GM11168 (cell line): ENCODE results near the gene LRRC4C.

ENCODE experiments used
- in situ Hi-C: fragments of 300-500 bp; cut with MboI; formaldehyde crosslinking; loops from one replicate; pipeline ENCODE4 v1.12.0; 2022; ENCODE audit warnings: low sequenced_read_pairs; ENCODE audit not compliant: unreplicated experiment

Gene LRRC4C

DNA sequence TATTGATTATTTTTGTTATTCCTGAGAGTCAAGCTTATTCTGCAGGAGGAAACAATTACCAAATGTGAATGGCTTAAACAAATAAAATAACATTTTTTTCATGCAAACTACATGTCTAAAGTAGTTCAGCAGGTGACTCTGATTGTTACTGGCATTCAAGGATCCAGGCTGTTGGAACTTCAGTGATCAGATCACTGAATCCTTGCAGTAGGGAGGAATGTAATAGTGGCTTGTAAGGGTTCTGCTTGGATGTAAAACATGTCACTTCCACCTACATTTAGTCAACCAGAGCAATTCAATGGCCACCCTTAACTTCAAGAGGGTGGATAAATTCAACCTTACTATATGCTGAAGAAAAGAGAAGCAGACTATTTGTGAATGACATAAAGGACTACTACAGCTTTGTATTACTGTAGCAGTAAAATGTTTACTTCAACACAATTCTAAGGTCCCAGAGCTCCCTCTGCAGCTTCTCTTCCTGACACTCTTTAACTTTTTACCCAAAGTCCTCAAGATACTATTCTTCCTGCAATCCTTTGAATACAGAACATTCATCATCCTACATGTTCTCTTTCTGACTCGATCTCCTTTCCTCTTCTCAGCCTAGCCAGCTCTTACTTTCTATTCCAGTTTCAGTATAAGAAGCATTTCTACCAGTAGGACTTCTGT, 284.0 kb downstream of the LRRC4C start:
- in situ Hi-C loops, result no loop called here

DNA sequence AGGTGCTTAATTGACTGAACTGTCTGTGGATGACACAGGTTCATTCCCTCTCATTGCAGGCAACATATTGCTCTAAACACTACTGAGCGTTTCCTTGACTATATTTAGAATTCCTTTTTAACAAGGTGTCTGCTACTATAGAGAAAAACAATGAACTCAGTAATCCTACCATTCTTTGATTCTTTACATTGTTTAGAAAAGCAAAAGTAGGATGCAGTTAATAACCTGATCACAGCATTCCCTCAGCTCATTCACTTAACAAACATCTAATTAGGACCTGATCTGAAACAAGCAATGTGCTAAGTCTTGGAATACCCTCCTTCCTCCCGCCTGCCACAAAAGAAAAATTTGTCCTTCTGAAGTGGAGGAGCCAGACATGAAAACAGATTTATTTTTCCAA, 313.1 kb downstream of the LRRC4C start:
- in situ Hi-C loops, result no loop called here

DNA sequence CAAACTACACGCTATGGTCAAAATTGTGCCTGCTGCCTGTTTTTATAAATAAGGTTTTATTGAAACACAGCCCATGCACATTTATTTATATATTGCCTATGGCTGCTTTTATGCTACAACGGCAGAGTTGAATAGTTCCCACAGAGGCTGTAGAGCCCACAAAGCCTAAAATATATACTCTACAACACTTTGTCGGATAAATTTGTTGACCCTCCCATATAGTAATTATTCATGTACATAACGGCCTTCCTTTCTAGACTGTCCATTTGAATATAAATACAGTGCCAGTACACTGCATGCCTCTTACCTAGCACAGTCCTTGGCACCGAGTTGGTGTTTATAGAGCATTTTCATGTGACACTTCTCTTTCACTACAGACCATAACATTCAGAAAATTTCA, 314.0 kb downstream of the LRRC4C start:
- in situ Hi-C loops, result no loop called here

DNA sequence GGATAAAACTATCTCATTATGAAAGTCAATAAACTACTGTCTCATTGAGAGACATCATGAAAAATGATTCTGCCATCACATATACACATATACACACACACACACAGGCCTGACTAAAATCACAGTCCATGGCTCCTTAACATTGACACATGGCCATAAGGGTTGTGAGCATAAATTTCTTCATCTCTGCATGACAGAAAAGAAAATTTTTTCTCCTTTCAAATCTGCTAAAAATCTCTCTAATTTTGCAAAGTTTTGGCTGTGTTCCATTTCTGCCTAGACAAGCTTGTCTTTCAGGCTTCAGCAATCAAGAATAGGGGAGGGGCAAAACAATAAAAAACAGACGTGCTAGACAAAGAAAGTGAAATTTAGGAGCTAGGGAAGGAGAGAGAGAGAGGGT, 324.5 kb downstream of the LRRC4C start:
- in situ Hi-C loops, result no loop called here

DNA sequence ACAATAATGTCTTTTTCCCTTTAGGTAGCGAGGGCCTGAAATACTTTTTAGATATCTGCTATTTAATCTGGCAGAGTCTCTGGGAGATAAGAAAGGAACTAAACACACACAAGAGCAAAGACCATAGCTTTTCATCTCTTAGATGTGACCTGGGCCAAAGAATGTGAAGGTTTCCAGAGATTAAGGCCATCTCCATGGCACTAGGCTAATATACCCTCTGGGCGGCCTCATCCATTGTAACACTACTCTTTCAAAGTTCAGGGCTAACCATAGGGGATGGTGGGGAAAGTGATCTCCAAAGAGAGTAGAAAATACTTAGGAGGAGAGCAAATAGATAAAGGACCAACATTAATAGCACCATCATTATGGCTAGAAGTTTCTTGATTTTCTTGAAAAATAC, 326.4 kb downstream of the LRRC4C start:
- in situ Hi-C loops, result no loop called here

DNA sequence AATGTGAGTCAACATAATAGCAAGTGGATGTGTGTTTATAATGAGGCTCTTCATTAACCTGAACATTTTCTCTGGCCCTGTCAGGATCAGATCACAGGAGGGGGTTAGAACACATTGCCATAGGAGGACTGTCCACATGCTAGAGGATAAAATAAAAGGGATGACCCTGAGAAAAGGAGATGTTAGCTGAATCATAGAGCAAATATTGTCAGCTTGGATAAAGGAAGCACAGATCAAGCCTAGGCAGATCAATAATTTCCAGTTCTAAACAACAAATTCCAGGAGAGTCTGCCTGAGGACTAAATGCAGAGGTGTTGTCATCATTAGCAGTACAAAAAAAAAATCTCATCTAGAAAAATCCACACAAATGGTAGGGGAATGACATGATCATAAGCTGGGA, 337.9 kb downstream of the LRRC4C start:
- in situ Hi-C loops, result no loop called here

DNA sequence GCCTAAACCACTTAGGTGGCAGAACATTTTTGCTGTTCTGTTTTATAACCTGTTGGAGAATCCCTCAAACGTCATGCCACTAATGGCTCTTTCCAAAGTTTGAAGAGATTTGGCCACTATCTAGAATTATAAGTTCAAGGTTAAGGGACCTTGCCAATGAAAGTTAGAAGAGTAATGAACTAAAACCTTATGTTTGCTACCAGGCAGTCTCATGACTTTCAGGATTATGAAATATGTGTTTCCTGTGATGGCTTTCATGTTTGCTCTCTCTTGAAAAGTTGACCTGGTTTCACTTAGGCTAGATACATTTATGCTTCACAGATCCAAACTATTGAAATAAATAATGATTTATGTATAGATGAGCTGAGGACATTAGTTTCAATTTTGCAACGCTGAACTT, 340.0 kb downstream of the LRRC4C start:
- in situ Hi-C loops, result no loop called here

DNA sequence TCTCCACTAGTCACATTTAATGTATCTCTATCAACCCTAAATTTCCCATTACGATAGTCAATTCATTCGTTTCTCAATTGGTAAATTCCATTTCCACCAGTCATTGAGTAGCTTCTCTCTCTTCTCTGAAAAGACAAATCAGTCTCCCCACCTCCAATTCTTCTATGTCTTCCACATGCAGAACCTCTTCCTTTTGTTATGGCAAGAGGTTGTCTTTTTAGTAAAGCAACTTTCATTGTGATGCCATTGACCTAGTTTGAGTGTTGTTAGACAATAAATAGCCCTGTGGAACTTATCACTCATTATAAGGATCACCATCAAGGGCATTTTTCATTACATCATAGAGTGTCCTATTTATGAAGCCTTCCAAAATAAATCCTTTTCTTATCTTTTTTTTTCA, 340.9 kb downstream of the LRRC4C start:
- in situ Hi-C loops, result no loop called here

DNA sequence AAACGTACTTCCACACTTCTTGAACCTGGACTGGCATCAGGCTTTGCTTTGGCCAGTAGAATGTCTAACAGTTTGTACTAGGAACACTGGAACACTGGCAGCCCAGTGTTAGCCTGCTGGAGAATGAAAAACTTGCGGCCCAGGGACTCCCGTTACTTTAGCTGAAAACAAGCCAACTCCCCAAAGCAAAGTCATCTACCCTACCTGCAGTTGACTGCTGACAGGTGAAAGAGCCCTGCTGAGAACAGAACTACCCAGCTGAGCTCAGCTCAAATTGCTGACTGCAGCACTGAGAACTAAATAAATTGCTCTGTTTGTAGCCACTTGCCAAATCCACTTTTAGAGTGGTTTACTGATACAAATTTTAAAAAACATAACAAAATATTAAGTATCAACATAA, 342.5 kb downstream of the LRRC4C start:
- in situ Hi-C loops, result no loop called here

DNA sequence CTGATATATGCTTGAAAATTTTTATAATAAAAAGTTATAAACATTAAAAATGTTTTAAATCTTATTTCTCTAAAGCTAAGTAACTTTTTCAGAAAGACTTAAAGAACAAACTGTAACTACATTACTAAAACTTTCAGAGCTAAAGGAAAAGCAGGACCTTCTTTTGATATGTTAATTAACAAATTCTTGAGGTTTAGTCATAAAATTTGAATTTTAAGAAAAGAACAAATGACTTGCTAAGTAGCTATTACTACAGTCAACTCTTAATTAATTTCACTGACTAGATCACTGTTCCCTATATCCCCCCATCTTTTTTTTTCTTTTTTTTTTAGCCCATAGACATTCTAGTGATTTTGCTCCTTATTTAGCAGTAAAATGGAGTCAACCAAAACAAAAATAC, 344.4 kb downstream of the LRRC4C start:
- in situ Hi-C loops, result no loop called here

DNA sequence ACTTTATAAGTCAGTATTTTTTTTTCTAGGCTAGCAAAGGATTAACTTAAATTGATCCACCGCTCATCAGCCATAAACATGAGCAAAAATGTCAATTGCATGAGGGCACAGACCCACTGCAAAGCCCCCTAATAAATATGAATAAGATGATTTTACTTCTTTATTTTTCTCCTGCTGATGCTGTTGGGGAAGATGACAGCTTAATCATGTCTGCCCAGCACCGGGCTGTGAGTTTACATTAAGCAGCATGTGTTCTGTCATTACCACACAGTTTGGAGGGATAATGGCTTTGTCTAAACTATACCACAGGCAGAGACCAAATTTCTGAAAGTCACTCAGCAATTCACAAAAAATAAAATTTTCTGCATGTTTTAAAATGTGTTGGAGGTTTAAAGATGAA, 346.3 kb downstream of the LRRC4C start:
- in situ Hi-C loops, result no loop called here

DNA sequence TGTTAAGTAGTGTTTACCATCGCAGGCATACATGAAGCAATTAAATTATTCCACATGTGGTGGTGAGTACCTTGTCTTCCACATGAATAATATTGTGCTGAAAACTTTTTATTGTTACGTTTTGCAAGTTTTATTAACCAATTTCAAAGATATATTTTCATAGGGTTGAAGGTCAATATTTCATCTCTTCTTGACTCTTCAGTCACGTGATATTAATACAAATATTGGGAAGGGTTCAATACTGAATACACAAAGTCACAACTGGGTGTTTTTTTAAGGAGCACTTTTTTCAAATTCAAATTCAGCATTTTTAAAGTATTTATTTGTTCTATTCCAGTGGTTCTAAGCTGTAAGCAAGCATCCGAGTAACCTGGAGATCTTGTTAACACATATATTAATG, 348.9 kb downstream of the LRRC4C start:
- in situ Hi-C loops, result no loop called here

DNA sequence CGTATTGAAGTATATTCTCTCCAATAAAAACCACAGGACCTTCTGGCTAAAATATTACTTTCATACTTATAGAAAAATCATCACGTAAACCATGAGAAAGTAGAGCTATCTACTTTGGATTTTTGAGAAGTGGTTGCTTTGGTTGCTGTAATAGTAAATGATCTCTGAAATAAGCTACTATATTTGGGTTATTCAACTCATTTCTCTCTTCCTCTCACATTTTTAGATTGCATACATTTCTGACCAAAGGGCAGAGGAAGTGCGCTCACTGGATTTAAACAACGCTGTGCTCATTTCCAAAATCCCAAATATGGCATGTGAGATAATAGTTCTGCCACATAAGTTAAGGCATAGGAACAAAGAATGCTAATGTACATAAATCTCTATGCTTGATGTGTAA, 357.0 kb downstream of the LRRC4C start:
- in situ Hi-C loops, result no loop called here

DNA sequence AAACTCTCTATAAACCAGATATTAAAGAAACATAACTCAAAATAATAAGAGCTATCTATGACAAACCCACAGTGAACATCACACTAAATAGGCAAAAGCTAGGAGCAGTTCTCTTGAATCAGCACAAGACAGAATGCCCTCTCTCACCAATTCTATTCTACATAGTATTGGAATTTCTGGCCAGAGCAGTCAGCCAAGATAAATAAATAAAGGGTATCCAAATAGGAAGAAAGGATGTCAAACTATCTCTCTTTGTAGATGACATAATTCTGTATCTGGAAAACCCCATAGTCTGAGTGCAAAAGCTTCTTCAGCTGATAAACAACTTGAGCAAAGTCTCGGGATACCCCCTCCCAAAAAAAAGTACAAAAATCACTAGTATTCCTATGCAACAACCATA, 359.8 kb downstream of the LRRC4C start:
- in situ Hi-C loops, result no loop called here

DNA sequence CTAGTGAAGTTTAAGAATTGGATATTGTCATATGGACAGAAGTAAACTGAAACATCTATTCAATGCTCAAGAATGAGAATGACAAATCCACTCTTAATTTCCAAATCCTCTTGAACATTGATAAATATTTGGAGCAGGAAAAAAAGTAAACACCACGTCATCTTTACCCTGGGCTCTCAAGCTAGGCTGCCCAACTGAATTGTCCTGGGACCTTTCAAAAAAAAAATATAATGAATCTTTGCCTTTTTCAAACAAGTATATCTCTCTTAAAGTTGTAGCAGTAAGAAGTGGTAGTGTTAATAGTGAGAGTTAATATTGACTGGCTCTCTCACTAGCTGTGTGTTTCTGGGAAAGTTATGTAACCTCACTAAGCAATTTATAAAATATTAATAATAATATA, 374.3 kb downstream of the LRRC4C start:
- in situ Hi-C loops, result no loop called here

DNA sequence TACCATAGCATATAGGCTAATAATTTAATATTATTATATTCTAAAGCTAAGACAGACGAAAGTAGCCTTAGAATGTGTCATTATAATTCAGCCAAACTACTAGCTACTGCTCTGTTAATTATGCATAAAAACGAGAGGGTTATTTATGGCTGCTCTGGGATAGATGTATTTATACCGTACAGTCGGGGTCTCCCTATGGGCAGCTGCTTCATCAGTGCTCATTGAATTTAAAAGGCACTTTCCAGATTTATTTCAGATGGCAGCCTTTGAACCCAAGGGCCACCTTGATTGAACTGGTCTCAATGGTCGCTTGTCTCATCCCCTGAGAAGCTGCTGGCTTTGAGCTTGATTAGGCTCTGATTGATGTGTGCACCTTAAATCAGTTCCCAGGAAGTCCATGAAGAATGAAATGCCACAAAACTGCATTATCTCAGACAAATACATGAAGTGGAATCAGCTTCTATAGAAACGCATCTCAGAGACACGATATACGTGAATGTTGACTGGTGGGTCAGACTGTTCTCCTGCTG, 377.6 kb downstream of the LRRC4C start:
- in situ Hi-C loops, result no loop called here

DNA sequence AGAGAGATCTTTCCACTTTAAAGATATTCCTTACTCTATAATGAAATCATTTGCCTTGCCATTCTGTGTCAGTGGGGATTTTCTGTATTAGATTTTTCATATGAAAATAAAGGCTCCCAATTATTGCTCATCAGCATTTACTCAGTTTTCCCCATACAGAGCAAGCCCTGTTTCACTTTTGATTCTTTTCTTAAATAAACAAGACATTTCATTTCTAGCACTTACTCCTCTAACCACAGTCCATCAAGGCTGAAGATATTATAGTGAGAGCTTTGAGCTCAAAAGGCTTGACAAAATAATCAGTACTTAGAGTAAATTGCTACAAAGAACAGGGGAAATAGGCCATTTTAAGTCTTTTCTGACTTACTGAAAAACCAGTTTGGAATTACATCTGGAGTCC, 385.1 kb downstream of the LRRC4C start:
- in situ Hi-C loops, result no loop called here

DNA sequence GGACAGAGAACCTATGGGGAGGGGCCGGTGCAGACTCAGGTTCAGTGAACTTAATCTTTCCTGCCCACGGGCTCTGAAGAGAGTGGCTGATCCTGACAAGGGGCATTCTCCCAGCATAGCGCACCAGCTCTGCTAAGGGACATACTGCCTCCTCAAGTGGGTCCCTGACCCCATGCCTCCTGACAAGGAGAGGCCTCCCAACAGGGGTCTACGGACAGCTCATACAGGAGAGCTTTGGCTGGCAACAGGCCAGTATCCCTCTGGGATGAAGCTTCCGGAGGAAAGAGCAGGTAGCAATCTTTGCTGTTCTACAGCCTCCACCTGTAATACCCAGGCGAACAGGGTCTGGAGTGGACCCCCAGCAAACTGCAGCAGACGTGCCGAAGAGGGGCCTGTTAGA, 394.0 kb downstream of the LRRC4C start:
- in situ Hi-C loops, result no loop called here

DNA sequence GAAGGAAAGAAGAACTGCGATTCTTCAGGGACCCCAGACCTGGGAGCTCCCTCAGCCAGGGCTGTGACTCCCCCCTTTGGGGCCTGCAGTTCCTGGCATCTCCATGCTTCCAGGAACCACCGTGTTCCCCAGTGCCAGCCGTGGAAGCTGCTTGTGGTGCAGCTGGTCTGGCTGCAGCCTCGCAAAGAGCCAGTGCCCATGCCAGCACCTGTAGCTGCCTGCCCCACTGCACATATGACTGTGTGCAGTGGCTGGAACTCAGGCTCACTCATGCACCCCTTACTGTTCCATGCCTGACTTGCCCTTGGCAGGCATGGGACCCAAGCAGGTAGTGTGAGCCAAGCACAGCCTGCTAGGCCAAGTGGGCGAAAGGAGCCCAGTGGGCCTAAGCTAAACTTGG, 401.3 kb downstream of the LRRC4C start:
- in situ Hi-C loops, result no loop called here

DNA sequence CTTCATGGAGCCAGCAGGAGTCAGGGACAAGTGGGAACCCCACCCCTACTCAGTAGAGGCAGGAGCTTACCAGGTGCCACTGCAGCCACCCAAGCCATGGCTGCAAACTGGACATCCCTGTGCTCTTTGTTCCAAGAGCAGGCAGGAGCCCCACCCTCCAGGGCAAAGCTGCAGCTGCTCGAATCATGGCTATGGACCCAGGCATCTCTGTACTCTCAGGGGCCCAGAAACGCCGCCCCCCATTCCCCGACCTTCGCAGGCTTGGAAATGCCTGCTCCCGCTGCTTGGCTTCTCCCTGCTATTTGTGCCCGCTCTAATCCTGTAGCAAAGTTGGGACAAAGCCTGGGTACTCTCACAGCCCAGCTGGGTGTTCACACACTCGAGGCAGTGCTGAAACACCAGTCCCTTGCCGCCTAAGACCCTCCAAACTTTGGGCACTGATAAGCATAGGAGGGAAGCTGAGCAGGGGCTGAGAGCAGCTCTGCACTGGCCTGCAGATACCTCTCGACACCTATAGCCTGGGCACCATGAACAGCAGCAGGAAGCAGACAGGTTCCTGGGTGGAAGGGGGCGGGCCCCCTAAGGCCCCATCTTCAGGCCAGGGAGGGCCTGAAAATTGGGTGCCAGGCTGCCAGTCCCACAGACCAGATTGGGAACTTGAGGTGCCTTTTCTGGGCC, 402.4 kb downstream of the LRRC4C start:
- in situ Hi-C loops, result no loop called here

DNA sequence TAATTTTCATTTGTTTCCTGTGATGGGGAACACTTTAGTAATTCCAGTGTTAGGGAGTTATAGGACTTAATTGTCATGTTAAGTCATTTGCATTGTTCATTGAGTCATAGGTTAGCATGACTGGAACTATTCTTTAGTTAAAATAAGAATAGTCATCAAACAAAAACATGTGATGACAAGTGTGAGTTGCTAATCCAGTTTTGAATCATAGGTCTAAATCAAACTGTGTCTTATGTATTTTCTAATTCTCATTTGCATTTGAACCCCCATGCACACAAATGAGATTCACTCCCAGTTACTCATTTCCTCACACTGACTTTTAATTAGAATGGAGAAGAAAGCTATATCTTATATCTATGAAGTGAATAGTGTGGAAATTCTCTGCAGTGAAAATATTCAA, 405.6 kb downstream of the LRRC4C start:
- in situ Hi-C loops, result no loop called here
